HEK293 (cell line): ENCODE results near the gene ELAVL3.

ENCODE experiments used
- ELK4 ChIP-seq: IDR thresholded peaks from 2 replicates; pipeline ENCODE4 v1.6.1; 2011; ENCODE audit warnings: mild to moderate bottlenecking, low read depth, low read length, borderline replicate concordance
- KLF9 ChIP-seq: fragments of 450-650 bp; formaldehyde crosslinking; IDR thresholded peaks from 2 replicates; pipeline ENCODE4 v1.5.1; 2016; ENCODE audit warnings: missing biosample characterization, missing genetic modification characterization, low read depth
- SP7 ChIP-seq: fragments of 450-650 bp; formaldehyde crosslinking; IDR thresholded peaks from 2 replicates; pipeline ENCODE4 v1.5.1; 2016; ENCODE audit warnings: missing biosample characterization, missing genetic modification characterization
- TCF7L2 ChIP-seq: IDR thresholded peaks from 2 replicates; pipeline ENCODE4 v1.6.1; 2011; ENCODE audit warnings: low read depth, mild to moderate bottlenecking, inconsistent platforms, low read length, moderate library complexity, borderline replicate concordance
- ZBTB20 ChIP-seq: fragments of 450-650 bp; formaldehyde crosslinking; IDR thresholded peaks from 2 replicates; pipeline ENCODE4 v1.5.1; 2016; ENCODE audit warnings: missing biosample characterization, missing genetic modification characterization
- ZBTB6 ChIP-seq: fragments of 450-650 bp; formaldehyde crosslinking; IDR thresholded peaks from 2 replicates; pipeline ENCODE4 v1.5.1; 2017; ENCODE audit warnings: missing biosample characterization, missing genetic modification characterization
- ZFHX2 ChIP-seq: fragments of 450-650 bp; formaldehyde crosslinking; conservative IDR thresholded peaks from 2 replicates; pipeline ENCODE4 v1.5.1; 2016; ENCODE audit warnings: missing biosample characterization, missing genetic modification characterization
- ZNF174 ChIP-seq: fragments of 450-650 bp; formaldehyde crosslinking; IDR thresholded peaks from 2 replicates; pipeline ENCODE4 v1.5.0; 2017; ENCODE audit warnings: missing biosample characterization, mild to moderate bottlenecking, missing genetic modification characterization
- ZNF184 ChIP-seq: fragments of 450-650 bp; IDR thresholded peaks from 2 replicates; pipeline ENCODE4 v1.5.1; 2018; ENCODE audit warnings: missing biosample characterization, mild to moderate bottlenecking, missing genetic modification characterization
- ZNF2 ChIP-seq: fragments of 450-650 bp; formaldehyde crosslinking; IDR thresholded peaks from 2 replicates; pipeline ENCODE4 v1.5.1; 2016; ENCODE audit warnings: missing biosample characterization, missing genetic modification characterization
- ZNF24 ChIP-seq: fragments of 450-650 bp; formaldehyde crosslinking; IDR thresholded peaks from 2 replicates; pipeline ENCODE4 v1.5.1; 2016; ENCODE audit warnings: missing biosample characterization, missing genetic modification characterization
- ZNF398 ChIP-seq: fragments of 450-650 bp; formaldehyde crosslinking; IDR thresholded peaks from 2 replicates; pipeline ENCODE4 v1.5.1; 2017; ENCODE audit warnings: missing biosample characterization, missing genetic modification characterization
- ZNF426 ChIP-seq: fragments of 450-650 bp; formaldehyde crosslinking; IDR thresholded peaks from 2 replicates; pipeline ENCODE4 v1.5.1; 2017; ENCODE audit warnings: missing biosample characterization, missing genetic modification characterization, mild to moderate bottlenecking, inconsistent platforms, moderate library complexity
- ZNF561 ChIP-seq: fragments of 450-650 bp; IDR thresholded peaks from 2 replicates; pipeline ENCODE4 v1.5.1; 2018; ENCODE audit warnings: missing biosample characterization, missing genetic modification characterization, borderline replicate concordance
- ZNF571 ChIP-seq: fragments of 450-650 bp; formaldehyde crosslinking; IDR thresholded peaks from 2 replicates; pipeline ENCODE4 v1.5.0; 2017; ENCODE audit warnings: missing biosample characterization, missing genetic modification characterization
- ZNF654 ChIP-seq: fragments of 450-650 bp; formaldehyde crosslinking; IDR thresholded peaks from 2 replicates; pipeline ENCODE4 v1.5.1; 2016; ENCODE audit warnings: low read depth, missing biosample characterization, missing genetic modification characterization
- ZNF768 ChIP-seq: fragments of 450-650 bp; formaldehyde crosslinking; IDR thresholded peaks from 2 replicates; pipeline ENCODE4 v1.5.1; 2018; ENCODE audit warnings: missing biosample characterization, mild to moderate bottlenecking, missing genetic modification characterization
- TF ChIP-seq, protein P1 (sequence below): fragments of 450-650 bp; formaldehyde crosslinking; IDR thresholded peaks from 2 replicates; pipeline ENCODE4 v1.5.1; 2016; ENCODE audit warnings: missing biosample characterization, missing genetic modification characterization
- TF ChIP-seq, protein P2 (sequence below): fragments of 450-650 bp; formaldehyde crosslinking; IDR thresholded peaks from 2 replicates; pipeline ENCODE4 v1.5.1; 2017; ENCODE audit warnings: missing biosample characterization, mild to moderate bottlenecking, missing genetic modification characterization, moderate library complexity
- TF ChIP-seq, protein P3 (sequence below): fragments of 450-650 bp; formaldehyde crosslinking; optimal IDR thresholded peaks from 2 replicates; pipeline ENCODE3; 2016; ENCODE audit warnings: missing biosample characterization, mild to moderate bottlenecking, missing genetic modification characterization

Gene ELAVL3

DNA sequence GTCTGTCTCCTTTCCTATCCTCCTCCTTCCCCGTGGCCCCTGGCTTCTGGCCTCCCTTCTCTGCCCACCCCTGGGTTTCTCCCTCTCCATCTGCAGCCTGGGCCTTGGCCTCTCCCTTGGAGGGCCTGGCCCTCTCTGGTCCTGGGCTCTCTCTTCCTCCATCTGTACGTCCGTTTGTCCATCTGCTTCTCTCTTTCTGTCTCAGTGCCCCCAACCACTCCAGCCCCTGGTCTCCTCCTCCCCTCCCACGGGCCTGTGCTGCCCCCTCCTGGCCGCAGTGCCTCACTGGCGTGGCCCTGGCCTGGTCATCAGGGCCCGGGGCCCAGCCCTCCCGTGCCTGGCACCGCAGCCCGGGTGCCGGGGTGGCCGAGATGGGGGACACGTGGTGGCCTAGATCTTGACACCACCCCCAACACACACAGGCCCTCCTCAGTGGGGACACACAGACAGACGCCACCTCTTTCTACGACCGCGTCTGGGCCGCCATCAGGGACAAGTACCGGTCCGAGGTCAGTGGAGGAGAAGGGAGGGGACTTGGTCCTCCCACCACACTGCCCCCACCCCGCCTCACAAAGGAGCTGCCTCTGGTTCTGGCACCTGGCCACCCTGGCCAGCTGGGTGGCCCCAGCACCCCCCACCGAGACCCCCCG, 34.1 kb downstream of the ELAVL3 start (continued):
- TF ChIP-seq, protein P1, sequence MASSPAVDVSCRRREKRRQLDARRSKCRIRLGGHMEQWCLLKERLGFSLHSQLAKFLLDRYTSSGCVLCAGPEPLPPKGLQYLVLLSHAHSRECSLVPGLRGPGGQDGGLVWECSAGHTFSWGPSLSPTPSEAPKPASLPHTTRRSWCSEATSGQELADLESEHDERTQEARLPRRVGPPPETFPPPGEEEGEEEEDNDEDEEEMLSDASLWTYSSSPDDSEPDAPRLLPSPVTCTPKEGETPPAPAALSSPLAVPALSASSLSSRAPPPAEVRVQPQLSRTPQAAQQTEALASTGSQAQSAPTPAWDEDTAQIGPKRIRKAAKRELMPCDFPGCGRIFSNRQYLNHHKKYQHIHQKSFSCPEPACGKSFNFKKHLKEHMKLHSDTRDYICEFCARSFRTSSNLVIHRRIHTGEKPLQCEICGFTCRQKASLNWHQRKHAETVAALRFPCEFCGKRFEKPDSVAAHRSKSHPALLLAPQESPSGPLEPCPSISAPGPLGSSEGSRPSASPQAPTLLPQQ (tag by site-specific recombination) = no peak
- TF ChIP-seq ZNF174 (tag by site-specific recombination) = no peak
- TF ChIP-seq, protein P2, sequence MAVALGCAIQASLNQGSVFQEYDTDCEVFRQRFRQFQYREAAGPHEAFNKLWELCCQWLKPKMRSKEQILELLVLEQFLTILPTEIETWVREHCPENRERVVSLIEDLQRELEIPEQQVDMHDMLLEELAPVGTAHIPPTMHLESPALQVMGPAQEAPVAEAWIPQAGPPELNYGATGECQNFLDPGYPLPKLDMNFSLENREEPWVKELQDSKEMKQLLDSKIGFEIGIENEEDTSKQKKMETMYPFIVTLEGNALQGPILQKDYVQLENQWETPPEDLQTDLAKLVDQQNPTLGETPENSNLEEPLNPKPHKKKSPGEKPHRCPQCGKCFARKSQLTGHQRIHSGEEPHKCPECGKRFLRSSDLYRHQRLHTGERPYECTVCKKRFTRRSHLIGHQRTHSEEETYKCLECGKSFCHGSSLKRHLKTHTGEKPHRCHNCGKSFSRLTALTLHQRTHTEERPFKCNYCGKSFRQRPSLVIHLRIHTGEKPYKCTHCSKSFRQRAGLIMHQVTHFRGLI (tag by site-specific recombination) = no peak
- no peak for TF ChIP-seq ZNF398
- TF ChIP-seq ZNF426 (tag by site-specific recombination) = no peak
- peak; percentile 40 for TF ChIP-seq ZFHX2 (tag by site-specific recombination)
- peak; percentile 89 for TF ChIP-seq ZNF654 (tag by site-specific recombination)
- no peak for TF ChIP-seq ZNF571 (tag by site-specific recombination)
- no peak for TF ChIP-seq TCF7L2
- peak; percentile 81 for TF ChIP-seq ZNF2 (tag by site-specific recombination)
- TF ChIP-seq, protein P3, sequence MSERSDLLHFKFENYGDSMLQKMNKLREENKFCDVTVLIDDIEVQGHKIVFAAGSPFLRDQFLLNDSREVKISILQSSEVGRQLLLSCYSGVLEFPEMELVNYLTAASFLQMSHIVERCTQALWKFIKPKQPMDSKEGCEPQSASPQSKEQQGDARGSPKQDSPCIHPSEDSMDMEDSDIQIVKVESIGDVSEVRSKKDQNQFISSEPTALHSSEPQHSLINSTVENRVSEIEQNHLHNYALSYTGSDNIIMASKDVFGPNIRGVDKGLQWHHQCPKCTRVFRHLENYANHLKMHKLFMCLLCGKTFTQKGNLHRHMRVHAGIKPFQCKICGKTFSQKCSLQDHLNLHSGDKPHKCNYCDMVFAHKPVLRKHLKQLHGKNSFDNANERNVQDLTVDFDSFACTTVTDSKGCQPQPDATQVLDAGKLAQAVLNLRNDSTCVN (tag by site-specific recombination) = no peak
- no peak for TF ChIP-seq ZNF768 (tag by site-specific recombination)
- no peak for TF ChIP-seq ZNF561
- TF ChIP-seq SP7 (tag by site-specific recombination) = peak; percentile 39; the same call in 1 of the 2 replicates
- TF ChIP-seq ZBTB6 (tag by site-specific recombination) = no peak
- 0 out of 2 replicates have a peak, but pooled peaks have one; percentile 17 for TF ChIP-seq ZBTB20 (tag by site-specific recombination)
- no peak for TF ChIP-seq ELK4
- no peak for TF ChIP-seq ZNF24 (tag by site-specific recombination)
- TF ChIP-seq ZNF184 (tag by site-specific recombination) = no peak
- peak; percentile 14; the same call in 1 of the 2 replicates for TF ChIP-seq KLF9
- TF ChIP-seq, all 188 proteins: peak for 15
